ENCODE data around the gene ADGRG2. TPM values are rescaled to one million over a fixed set of nuclear protein-coding genes. Genes with fewer than 3 reads are reported as not detected.

The ADGRG2 gene
- total RNA-seq, 3 donors from 2014 or later (not counting 1 experiment from before 2014, with no cell fraction given) = not detected

- Histone ChIP-seq H3K27ac (ENCODE audit: low read length) (no peak overlapping the region), H3K4me3 (ENCODE audit: low read length) (no peak overlapping the region), H3K9me3 (ENCODE audit: control insufficient read depth, insufficient read depth, low read length) (no peaks in the 10 kb centered on the region), H3K4me1 (ENCODE audit: control insufficient read depth, insufficient read depth, low read length) (no peaks in the 10 kb centered on the region), H3K36me3 (ENCODE audit: control insufficient read depth, insufficient read depth, low read length) (no peaks in the 10 kb centered on the region), H3K27me3 (ENCODE audit: control insufficient read depth, insufficient read depth, low read length) (no peaks in the 10 kb centered on the region)
- DNase-seq = no peak
- no peak for TF ChIP-seq CTCF (IDR thresholded peaks at IDR 0.05)
- ATAC-seq = no peak
- H3K9me3 Mint-ChIP-seq = no peaks in the 10 kb centered on the region
- H3K27ac Mint-ChIP-seq = no peak overlapping the region
- no peaks in the 10 kb centered on the region for H3K4me1 Mint-ChIP-seq
- H3K27me3 Mint-ChIP-seq (ENCODE audit: low read depth in 2 of 2) = no peaks in the 10 kb centered on the region
- intact Hi-C loops (cut with micrococcal nuclease) = no loop called here
- 98% methylated on average over 7 of the region's 7 CpGs for WGBS (ENCODE audit: insufficient coverage)
- no peaks in the 10 kb centered on the region for H3K36me3 Mint-ChIP-seq
- H3K4me3 Mint-ChIP-seq = no peak overlapping the region
Measured at GRCh38 chrX:19007011-19007410, 115.3 kb downstream of the ADGRG2 start.

- WGBS (ENCODE audit: insufficient coverage) = 90% methylated on average over 4 of the region's 4 CpGs
- Histone ChIP-seq H3K4me3 (ENCODE audit: low read length) (no peak overlapping the region), H3K36me3 (ENCODE audit: control insufficient read depth, insufficient read depth, low read length) (no peaks in the 10 kb centered on the region), H3K27ac (ENCODE audit: low read length) (no peak overlapping the region), H3K4me1 (ENCODE audit: control insufficient read depth, insufficient read depth, low read length) (no peaks in the 10 kb centered on the region), H3K27me3 (ENCODE audit: control insufficient read depth, insufficient read depth, low read length) (no peaks in the 10 kb centered on the region), H3K9me3 (ENCODE audit: control insufficient read depth, insufficient read depth, low read length) (no peaks in the 10 kb centered on the region)
- H3K27ac Mint-ChIP-seq = no peak overlapping the region
- no peak for ATAC-seq
- H3K9me3 Mint-ChIP-seq = no peaks in the 10 kb centered on the region
- H3K4me3 Mint-ChIP-seq = no peak overlapping the region
- no peaks in the 10 kb centered on the region for H3K36me3 Mint-ChIP-seq
- H3K4me1 Mint-ChIP-seq = no peaks in the 10 kb centered on the region
- intact Hi-C loops (cut with micrococcal nuclease) = no loop called here
- no peaks in the 10 kb centered on the region for H3K27me3 Mint-ChIP-seq (ENCODE audit: low read depth in 2 of 2)
- DNase-seq = peak in 1 of 2 donors; percentile 14
- TF ChIP-seq CTCF (IDR thresholded peaks at IDR 0.05) = no peak
Measured at GRCh38 chrX:19005909-19006308, 116.4 kb downstream of the ADGRG2 start.

- H3K36me3 ChIP-seq (ENCODE audit: control insufficient read depth, insufficient read depth, low read length) = no peaks in the 10 kb centered on the region
- WGBS (ENCODE audit: insufficient coverage) = 97% methylated on average over 3 of the region's 5 CpGs
- no peak for ATAC-seq
- Mint-ChIP-seq H3K4me1 (no peaks in the 10 kb centered on the region), H3K36me3 (no peaks in the 10 kb centered on the region), H3K9me3 (no peaks in the 10 kb centered on the region), H3K27me3 (ENCODE audit: low read depth in 2 of 2) (no peaks in the 10 kb centered on the region), H3K27ac (no peak overlapping the region), H3K4me3 (no peak overlapping the region)
- no peaks in the 10 kb centered on the region for H3K4me1 ChIP-seq (ENCODE audit: control insufficient read depth, insufficient read depth, low read length)
- no peaks in the 10 kb centered on the region for H3K9me3 ChIP-seq (ENCODE audit: control insufficient read depth, insufficient read depth, low read length)
- no peak for TF ChIP-seq CTCF (IDR thresholded peaks at IDR 0.05)
- H3K4me3 ChIP-seq (ENCODE audit: low read length) = no peak overlapping the region
- no peak overlapping the region for H3K27ac ChIP-seq (ENCODE audit: low read length)
- no peak for DNase-seq
- H3K27me3 ChIP-seq (ENCODE audit: control insufficient read depth, insufficient read depth, low read length) = no peaks in the 10 kb centered on the region
- intact Hi-C loops (cut with micrococcal nuclease) = no loop called here
Measured at GRCh38 chrX:19003756-19004155, 118.5 kb downstream of the ADGRG2 start.

- no peaks in the 10 kb centered on the region for H3K9me3 ChIP-seq (ENCODE audit: control insufficient read depth, insufficient read depth, low read length)
- Mint-ChIP-seq H3K4me1 (no peaks in the 10 kb centered on the region), H3K4me3 (no peak overlapping the region), H3K27me3 (ENCODE audit: low read depth in 2 of 2) (peaks cover 0 to 2% of the 10 kb centered on the region in 2 donors), H3K36me3 (no peaks in the 10 kb centered on the region), H3K9me3 (no peaks in the 10 kb centered on the region), H3K27ac (no peak overlapping the region)
- H3K36me3 ChIP-seq (ENCODE audit: control insufficient read depth, insufficient read depth, low read length) = no peaks in the 10 kb centered on the region
- no peak overlapping the region for H3K27ac ChIP-seq (ENCODE audit: low read length)
- ATAC-seq (no peak), DNase-seq (no peak)
- no peak overlapping the region for H3K4me3 ChIP-seq (ENCODE audit: low read length)
- intact Hi-C loops (cut with micrococcal nuclease) = no loop called here
- no peaks in the 10 kb centered on the region for H3K4me1 ChIP-seq (ENCODE audit: control insufficient read depth, insufficient read depth, low read length)
- no peaks in the 10 kb centered on the region for H3K27me3 ChIP-seq (ENCODE audit: control insufficient read depth, insufficient read depth, low read length)
- TF ChIP-seq CTCF (IDR thresholded peaks at IDR 0.05) = no peak
- 100% methylated on average over 1 of the region's 1 CpG for WGBS (ENCODE audit: insufficient coverage)
Measured at GRCh38 chrX:18998653-18999052, 123.6 kb downstream of the ADGRG2 start.

Data from natural killer cell (primary cell).